Hippocampal formation (tissue), 2 donors: ENCODE data around the gene CLDN6.

ENCODE experiments used
- DNase-seq, 2 donors: peaks; one replicate each; lab custom pipeline; 2025; lab: John Stamatoyannopoulos, UW

CLDN6 gene

GRCh38 chr16:2987833-2988232 is 30.1 kb downstream of the CLDN6 start:
- DNase-seq, result no peak

GRCh38 chr16:2987286-2987685 is 30.7 kb downstream of the CLDN6 start:
- DNase-seq, result no peak

GRCh38 chr16:2986623-2987188 is 31.3 kb downstream of the CLDN6 start:
- no peak for DNase-seq

GRCh38 chr16:2985893-2986355 is 32.1 kb downstream of the CLDN6 start:
- DNase-seq, result no peak

GRCh38 chr16:2985462-2985861 is 32.5 kb downstream of the CLDN6 start:
- no peak for DNase-seq

GRCh38 chr16:2983706-2984136 is 34.3 kb downstream of the CLDN6 start:
- peak; percentile 49 to 67 for DNase-seq

- DNase-seq, result no peak
Measured at GRCh38 chr16:2982402-2982801, 35.6 kb downstream of the CLDN6 start.

GRCh38 chr16:2981899-2982250 is 36.1 kb downstream of the CLDN6 start:
- DNase-seq, result no peak

- DNase-seq, result no peak
Measured at GRCh38 chr16:2981177-2981898, 36.6 kb downstream of the CLDN6 start.

GRCh38 chr16:2980227-2981176 is 37.5 kb downstream of the CLDN6 start, which contains the start of gene PKMYT1:
PKMYT1 (minus strand) TSS chr16:2980446; CDS start chr16:2979657, 789 bp downstream.
- peak; percentile 72 to 86 for DNase-seq

- DNase-seq, result no peak
Measured at GRCh38 chr16:2979669-2980226, 38.2 kb downstream of the CLDN6 start.

GRCh38 chr16:2977440-2977839 is 40.5 kb downstream of the CLDN6 start:
- peak in 1 of 2 donors; percentile 14 for DNase-seq

- no peak for DNase-seq
Measured at GRCh38 chr16:2976673-2977072, 41.3 kb downstream of the CLDN6 start.

- DNase-seq, result peak in 1 of 2 donors; percentile 24
Measured at GRCh38 chr16:2976201-2976600, 41.8 kb downstream of the CLDN6 start.

GRCh38 chr16:2975161-2975795 is 42.7 kb downstream of the CLDN6 start:
- no peak for DNase-seq

- no peak for DNase-seq
Measured at GRCh38 chr16:2974319-2975056, 43.5 kb downstream of the CLDN6 start.

GRCh38 chr16:2973605-2974318 is 44.2 kb downstream of the CLDN6 start:
- peak in 1 of 2 donors; percentile 18 for DNase-seq

GRCh38 chr16:2973093-2973492 is 44.9 kb downstream of the CLDN6 start:
- DNase-seq, result peak; percentile 18 to 20

- peak in 1 of 2 donors; percentile 20 for DNase-seq
Measured at GRCh38 chr16:2971985-2972784, 45.8 kb downstream of the CLDN6 start.
